Progenitor cell of endocrine pancreas (in vitro differentiated cells): ENCODE measurements around the gene HMCN2. TPM values are rescaled to one million over a fixed set of nuclear protein-coding genes. Genes with fewer than 3 reads are reported as not detected.

ENCODE experiments used
- DNase-seq: peaks from one replicate; pipeline ENCODE4 v3.0.0; 2021; ENCODE audit warnings: low spot score; ENCODE audit not compliant: unreplicated experiment
- H3K27ac Mint-ChIP-seq: 2 replicates; pipeline ENCODE4 v1.8.0; 2021; ENCODE audit warnings: mild to moderate bottlenecking, moderate library complexity, mixed read lengths
- H3K27me3 Mint-ChIP-seq: 2 replicates; pipeline ENCODE4 v1.8.0; 2021; ENCODE audit warnings: mixed read lengths
- H3K36me3 Mint-ChIP-seq: 2 replicates; pipeline ENCODE4 v1.8.0; 2022; ENCODE audit warnings: mixed read lengths; ENCODE audit not compliant: insufficient read depth
- H3K4me1 Mint-ChIP-seq: 2 replicates; pipeline ENCODE4 v1.8.0; 2021; ENCODE audit warnings: low read depth, mixed read lengths
- H3K4me3 Mint-ChIP-seq: 2 replicates; pipeline ENCODE4 v1.8.0; 2021; ENCODE audit warnings: low read depth, mild to moderate bottlenecking, moderate library complexity, mixed read lengths
- H3K9me3 Mint-ChIP-seq: 2 replicates; pipeline ENCODE4 v1.8.0; 2021; ENCODE audit warnings: low read depth, mixed read lengths
- total RNA-seq: library from RNA; stranded (reverse); gene quantifications from 2 replicates; pipeline ENCODE4 v1.2.1, GENCODE V29; 2021
- TF ChIP-seq, protein P1 (sequence below): fragments of 200-600 bp; sonication (generic); IDR thresholded peaks from one replicate; pipeline ENCODE4 v1.5.0; 2021; ENCODE audit warnings: antibody characterized with exemption, mild to moderate bottlenecking; ENCODE audit not compliant: unreplicated experiment

Gene HMCN2
- total RNA-seq, 1 donor from 2014 or later: 0.26 TPM

DNA sequence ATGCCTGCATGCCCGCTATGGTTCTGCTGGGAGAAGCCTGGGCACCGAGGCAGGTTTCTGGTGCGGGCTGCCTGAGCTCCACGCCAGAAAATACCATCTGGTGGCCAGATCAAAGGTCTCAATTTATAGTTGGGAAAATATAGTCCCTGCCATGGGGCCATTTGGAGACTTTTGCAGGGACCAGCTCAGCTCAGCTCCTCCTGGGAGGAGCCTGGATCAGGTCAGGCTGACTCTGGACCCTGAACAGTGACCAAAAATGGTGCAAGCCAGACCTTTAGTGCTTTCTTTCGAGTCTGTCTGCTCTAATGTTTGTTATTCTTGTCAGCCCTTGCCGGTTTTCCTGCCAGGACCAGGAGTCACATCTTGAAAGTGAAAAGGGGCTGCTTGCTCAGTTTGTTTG is 31.8 kb downstream of the HMCN2 start:
- DNase-seq: no peak
- peaks cover 7% of the 10 kb centered on the region for H3K4me1 Mint-ChIP-seq
- H3K4me3 Mint-ChIP-seq: no peak overlapping the region
- H3K9me3 Mint-ChIP-seq: no peaks in the 10 kb centered on the region
- no peak overlapping the region for H3K27ac Mint-ChIP-seq
- peaks cover 37% of the 10 kb centered on the region for H3K27me3 Mint-ChIP-seq
- no peaks in the 10 kb centered on the region for H3K36me3 Mint-ChIP-seq
- TF ChIP-seq, protein P1, sequence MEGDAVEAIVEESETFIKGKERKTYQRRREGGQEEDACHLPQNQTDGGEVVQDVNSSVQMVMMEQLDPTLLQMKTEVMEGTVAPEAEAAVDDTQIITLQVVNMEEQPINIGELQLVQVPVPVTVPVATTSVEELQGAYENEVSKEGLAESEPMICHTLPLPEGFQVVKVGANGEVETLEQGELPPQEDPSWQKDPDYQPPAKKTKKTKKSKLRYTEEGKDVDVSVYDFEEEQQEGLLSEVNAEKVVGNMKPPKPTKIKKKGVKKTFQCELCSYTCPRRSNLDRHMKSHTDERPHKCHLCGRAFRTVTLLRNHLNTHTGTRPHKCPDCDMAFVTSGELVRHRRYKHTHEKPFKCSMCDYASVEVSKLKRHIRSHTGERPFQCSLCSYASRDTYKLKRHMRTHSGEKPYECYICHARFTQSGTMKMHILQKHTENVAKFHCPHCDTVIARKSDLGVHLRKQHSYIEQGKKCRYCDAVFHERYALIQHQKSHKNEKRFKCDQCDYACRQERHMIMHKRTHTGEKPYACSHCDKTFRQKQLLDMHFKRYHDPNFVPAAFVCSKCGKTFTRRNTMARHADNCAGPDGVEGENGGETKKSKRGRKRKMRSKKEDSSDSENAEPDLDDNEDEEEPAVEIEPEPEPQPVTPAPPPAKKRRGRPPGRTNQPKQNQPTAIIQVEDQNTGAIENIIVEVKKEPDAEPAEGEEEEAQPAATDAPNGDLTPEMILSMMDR: no peak

DNA sequence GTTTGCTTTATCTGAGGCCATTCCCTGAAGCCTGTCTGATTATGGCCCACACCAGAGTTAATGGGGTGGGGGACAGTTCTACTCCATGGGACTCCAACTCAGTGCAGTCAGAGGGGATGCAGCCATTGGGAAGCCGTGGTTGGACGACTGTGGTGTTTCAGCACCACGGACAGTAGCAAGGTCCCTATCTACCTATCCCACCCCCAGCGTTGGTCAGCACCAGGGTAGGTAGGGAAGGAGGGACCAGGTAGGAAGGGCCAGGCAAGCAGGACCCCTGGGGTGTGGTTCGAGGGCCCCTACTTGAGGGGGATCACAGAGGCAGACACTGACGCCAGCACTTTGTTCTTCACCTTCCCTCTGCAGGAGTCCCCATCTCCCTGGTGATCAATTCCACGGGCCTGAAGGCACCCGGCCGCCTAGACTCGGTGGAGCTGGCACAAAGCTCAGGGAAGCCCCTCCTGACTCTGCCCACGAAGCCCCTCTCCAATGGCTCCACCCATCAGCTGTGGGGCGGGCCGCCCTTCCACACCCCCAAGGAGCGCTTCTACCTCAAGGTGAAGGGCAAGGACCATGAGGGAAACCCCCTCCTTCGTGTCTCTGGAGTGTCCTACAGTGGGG is 33.2 kb downstream of the HMCN2 start:
- H3K27me3 Mint-ChIP-seq: peaks cover 27% of the 10 kb centered on the region
- DNase-seq: peak; percentile 42
- no peaks in the 10 kb centered on the region for H3K9me3 Mint-ChIP-seq
- TF ChIP-seq, protein P1: no peak
- no peak overlapping the region for H3K27ac Mint-ChIP-seq
- no peak overlapping the region for H3K4me3 Mint-ChIP-seq
- H3K36me3 Mint-ChIP-seq: no peaks in the 10 kb centered on the region
- peaks cover 7% of the 10 kb centered on the region for H3K4me1 Mint-ChIP-seq

DNA sequence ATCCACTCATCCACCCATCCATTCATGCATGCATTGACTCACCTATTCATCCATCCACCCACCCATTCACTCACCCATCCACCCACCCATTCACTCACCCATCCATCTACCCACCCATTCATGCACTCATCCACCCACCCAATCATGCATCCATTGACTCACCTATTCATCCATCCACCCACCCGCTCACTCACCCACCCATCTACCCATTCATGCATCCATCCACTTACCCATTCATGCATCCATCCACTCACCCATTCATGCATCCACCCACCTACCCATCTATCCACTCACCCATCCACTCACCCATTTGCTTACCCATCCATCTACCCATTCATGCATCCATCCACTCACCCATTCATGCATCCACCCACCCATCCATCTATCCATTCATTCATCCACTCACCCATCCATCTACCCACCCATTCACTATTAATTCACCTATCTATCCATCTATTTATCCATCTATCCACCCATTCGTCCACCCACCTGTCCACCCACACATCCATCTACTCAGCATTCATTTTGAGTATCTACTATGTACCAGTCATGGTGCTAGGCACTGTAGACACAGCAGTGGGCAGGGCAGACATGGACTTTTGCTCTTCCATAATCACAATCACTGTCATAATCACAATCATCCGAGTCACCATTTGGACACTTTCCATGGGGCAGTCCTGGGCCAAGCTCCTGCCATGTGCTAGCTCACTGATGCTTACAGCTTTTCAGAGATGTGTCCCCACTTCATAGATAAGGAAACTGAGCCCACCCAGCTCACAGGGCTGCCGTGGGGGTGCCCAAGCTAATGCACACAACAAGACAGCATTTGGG is 34.4 kb downstream of the HMCN2 start:
- H3K36me3 Mint-ChIP-seq: no peaks in the 10 kb centered on the region

DNA sequence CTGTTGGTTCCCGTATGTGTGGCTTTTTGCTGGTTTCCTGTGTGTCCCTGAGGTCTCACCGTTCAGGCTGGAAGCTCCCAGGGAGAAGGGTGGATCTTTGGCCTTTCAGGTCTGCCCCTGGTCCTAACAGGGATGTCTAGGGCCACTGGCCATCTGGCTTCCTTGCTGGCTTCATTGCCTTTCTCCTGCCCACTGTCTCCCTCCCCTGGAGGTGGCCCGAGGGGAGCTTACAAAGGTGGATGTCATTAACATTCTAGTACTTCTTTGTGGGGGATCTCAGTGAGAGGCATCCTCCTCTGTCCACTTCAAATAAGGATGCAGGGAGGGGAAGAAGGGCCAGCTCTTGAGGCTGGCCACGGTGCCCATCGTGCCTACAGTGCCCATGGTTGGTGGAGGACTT is 35.2 kb downstream of the HMCN2 start:
- Mint-ChIP-seq H3K27me3 (peaks cover 25% of the 10 kb centered on the region), H3K4me3 (no peak overlapping the region), H3K27ac (no peak overlapping the region), H3K9me3 (no peaks in the 10 kb centered on the region), H3K4me1 (peaks cover 7% of the 10 kb centered on the region), H3K36me3 (no peaks in the 10 kb centered on the region)
- DNase-seq: no peak
- TF ChIP-seq, protein P1: no peak

More for the DNA sequence above, 34.4 kb downstream of the HMCN2 start:
- no peak overlapping the region for H3K4me3 Mint-ChIP-seq
- DNase-seq: no peak
- peaks cover 7% of the 10 kb centered on the region for H3K4me1 Mint-ChIP-seq
- H3K27me3 Mint-ChIP-seq: peaks cover 27% of the 10 kb centered on the region
- TF ChIP-seq, protein P1: no peak
- H3K27ac Mint-ChIP-seq: no peak overlapping the region
- no peaks in the 10 kb centered on the region for H3K9me3 Mint-ChIP-seq

DNA sequence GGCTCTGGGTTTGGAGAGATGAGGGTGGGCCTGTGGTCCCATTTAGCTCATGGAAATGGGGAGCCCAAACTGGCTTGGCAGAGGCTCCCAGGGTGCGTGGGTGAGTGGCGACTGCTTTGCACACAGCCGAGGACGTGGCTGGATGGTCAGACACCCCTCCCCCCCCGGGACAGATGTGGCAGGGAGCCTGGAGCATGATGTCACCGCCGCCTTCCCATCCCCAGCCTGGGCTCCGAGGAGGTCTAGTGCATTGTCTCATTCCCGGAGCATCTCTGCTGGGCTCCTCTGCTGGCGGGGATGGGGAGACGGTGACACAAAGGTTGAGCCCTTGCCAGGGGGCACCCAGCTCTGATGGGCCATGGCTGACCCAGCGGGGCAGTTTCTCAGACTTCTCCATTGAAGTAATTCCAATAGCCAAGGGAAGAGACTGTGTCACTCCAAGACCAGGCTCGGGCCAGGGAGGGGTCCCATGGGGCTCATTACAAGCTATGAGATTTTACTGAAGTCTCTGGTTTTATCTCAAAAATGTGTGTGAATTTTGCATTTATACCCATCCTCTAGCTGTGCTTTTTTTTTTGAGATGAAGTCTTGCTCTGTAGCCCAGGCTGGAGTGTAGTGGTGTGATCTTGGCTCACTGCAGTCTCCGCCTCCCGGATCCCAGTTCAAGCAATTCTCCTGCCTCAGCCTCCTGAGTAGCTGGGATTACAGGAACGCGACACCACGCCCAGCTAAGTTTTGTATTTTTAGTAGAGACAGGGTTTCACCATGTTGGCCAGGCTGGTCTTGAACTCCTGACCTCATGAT is 36.1 kb downstream of the HMCN2 start:
- Mint-ChIP-seq H3K4me3 (no peak overlapping the region), H3K27me3 (peaks cover 20% of the 10 kb centered on the region), H3K9me3 (no peaks in the 10 kb centered on the region), H3K36me3 (no peaks in the 10 kb centered on the region), H3K27ac (no peak overlapping the region), H3K4me1 (peaks cover 7% of the 10 kb centered on the region)
- TF ChIP-seq, protein P1: no peak
- no peak for DNase-seq
